ENCODE results near the gene WDR3.
"Not testable (repeated sequence)": the region's sequence is repeated elsewhere in the genome, so short reads cannot be mapped to it uniquely, and the experiment has no call there.

Gene WDR3

GRCh38 chr1:117929343-117930172 is at the start of gene WDR3, which contains the start of gene GDAP2:
WDR3 (plus strand) TSS chr1:117929739; CDS start chr1:117933320, 3,581 bp downstream.
GDAP2 (minus strand) TSS chr1:117929621; CDS start chr1:117920357, 9,264 bp downstream.
- DNase-seq (ENCODE audit: low spot score) = peak; percentile 94

GRCh38 chr1:117883616-117884015 is 45.9 kb upstream of the WDR3 start:
- DNase-seq (ENCODE audit: low spot score) = no peak

GRCh38 chr1:117886101-117886795 is 43.3 kb upstream of the WDR3 start:
- no peak for DNase-seq (ENCODE audit: low spot score)

GRCh38 chr1:117890452-117890851 is 39.1 kb upstream of the WDR3 start:
- no peak for DNase-seq (ENCODE audit: low spot score)

- no peak for DNase-seq (ENCODE audit: low spot score)
These were observed 37.0 kb upstream of the WDR3 start for GRCh38 chr1:117892512-117892911.

- DNase-seq (ENCODE audit: low spot score) = no peak
These were observed 35.5 kb upstream of the WDR3 start for GRCh38 chr1:117894078-117894477.

GRCh38 chr1:117895482-117896114 is 33.9 kb upstream of the WDR3 start:
- DNase-seq (ENCODE audit: low spot score) = peak; percentile 48

GRCh38 chr1:117897551-117897950 is 32.0 kb upstream of the WDR3 start:
- no peak for DNase-seq (ENCODE audit: low spot score)

- DNase-seq (ENCODE audit: low spot score) = no peak
These were observed 29.7 kb upstream of the WDR3 start for GRCh38 chr1:117899801-117900200.

- no peak for DNase-seq (ENCODE audit: low spot score)
These were observed 26.6 kb upstream of the WDR3 start for GRCh38 chr1:117902944-117903343.

- DNase-seq (ENCODE audit: low spot score) = no peak
These were observed 25.1 kb upstream of the WDR3 start for GRCh38 chr1:117904485-117904884.

- DNase-seq (ENCODE audit: low spot score) = no peak
These were observed 24.5 kb upstream of the WDR3 start for GRCh38 chr1:117905019-117905418.

- DNase-seq (ENCODE audit: low spot score) = no peak
These were observed 18.5 kb upstream of the WDR3 start for GRCh38 chr1:117911051-117911450.

GRCh38 chr1:117919376-117919775 is 10.2 kb upstream of the WDR3 start:
- no peak for DNase-seq (ENCODE audit: low spot score)

GRCh38 chr1:117921991-117922390 is 7.5 kb upstream of the WDR3 start:
- no peak for DNase-seq (ENCODE audit: low spot score)

GRCh38 chr1:117922717-117923116 is 6.8 kb upstream of the WDR3 start:
- not testable (repeated sequence) for DNase-seq (ENCODE audit: low spot score)

GRCh38 chr1:117925981-117926380 is 3.6 kb upstream of the WDR3 start:
- DNase-seq (ENCODE audit: low spot score) = no peak

GRCh38 chr1:117928881-117929342 is 627 bp upstream of the WDR3 start:
- peak; percentile 19 for DNase-seq (ENCODE audit: low spot score)

- DNase-seq (ENCODE audit: low spot score) = no peak
These were observed 571 bp downstream of the WDR3 start for GRCh38 chr1:117930173-117930447.

- DNase-seq (ENCODE audit: low spot score) = no peak
These were observed 945 bp downstream of the WDR3 start for GRCh38 chr1:117930484-117930883.

- no peak for DNase-seq (ENCODE audit: low spot score)
These were observed 3.0 kb downstream of the WDR3 start for GRCh38 chr1:117932576-117932975.

- DNase-seq (ENCODE audit: low spot score) = no peak
These were observed 4.2 kb downstream of the WDR3 start for GRCh38 chr1:117933769-117934168.

GRCh38 chr1:117942293-117942692 is 12.8 kb downstream of the WDR3 start:
- no peak for DNase-seq (ENCODE audit: low spot score)

All from CD4-positive, alpha-beta T cell treated with Interleukin-6 at 100 ng/mL for 8 hours (primary cell).